ENCODE measurements around the gene LRRC31.

LRRC31 gene

DNA sequence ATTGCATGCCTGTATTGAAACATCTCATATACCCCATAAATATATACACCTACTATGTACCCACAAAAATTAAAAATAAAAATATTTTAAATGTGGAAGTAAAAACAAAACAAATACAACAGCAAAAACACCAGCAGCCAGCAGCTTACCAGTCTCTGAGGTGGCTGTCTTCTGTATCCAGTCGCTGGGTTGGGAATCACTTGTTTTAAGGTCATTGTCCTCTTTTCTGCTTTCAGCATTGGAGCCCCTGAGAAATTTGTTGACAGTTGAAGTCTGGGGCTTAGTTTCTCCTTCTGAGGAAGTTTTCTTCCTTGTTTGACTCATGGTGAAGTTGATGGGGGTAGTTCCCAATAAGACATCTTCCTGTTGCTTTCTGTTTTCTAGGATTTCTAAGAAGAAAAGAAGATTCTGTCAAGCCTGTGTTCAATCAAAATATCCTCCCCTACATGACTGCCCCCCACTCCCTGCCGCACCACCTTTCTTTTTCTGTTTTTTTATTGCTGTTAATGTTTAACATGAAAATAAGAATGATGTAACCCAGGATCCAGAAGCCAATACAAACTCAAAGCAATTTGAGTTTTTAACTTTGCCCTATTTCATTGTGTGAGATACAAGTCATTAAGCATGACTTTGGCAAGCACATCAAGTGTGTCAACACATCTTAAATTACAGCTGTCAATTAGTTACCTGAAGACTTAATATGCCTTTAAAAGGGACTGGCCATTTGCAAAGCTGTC lies at the start of gene LRRC31:
LRRC31 (minus strand) TSS at position 452 of the 737 bp plus-strand sequence; CDS start at position 324, 128 bp downstream.
- TF ChIP-seq, protein P1, sequence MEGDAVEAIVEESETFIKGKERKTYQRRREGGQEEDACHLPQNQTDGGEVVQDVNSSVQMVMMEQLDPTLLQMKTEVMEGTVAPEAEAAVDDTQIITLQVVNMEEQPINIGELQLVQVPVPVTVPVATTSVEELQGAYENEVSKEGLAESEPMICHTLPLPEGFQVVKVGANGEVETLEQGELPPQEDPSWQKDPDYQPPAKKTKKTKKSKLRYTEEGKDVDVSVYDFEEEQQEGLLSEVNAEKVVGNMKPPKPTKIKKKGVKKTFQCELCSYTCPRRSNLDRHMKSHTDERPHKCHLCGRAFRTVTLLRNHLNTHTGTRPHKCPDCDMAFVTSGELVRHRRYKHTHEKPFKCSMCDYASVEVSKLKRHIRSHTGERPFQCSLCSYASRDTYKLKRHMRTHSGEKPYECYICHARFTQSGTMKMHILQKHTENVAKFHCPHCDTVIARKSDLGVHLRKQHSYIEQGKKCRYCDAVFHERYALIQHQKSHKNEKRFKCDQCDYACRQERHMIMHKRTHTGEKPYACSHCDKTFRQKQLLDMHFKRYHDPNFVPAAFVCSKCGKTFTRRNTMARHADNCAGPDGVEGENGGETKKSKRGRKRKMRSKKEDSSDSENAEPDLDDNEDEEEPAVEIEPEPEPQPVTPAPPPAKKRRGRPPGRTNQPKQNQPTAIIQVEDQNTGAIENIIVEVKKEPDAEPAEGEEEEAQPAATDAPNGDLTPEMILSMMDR (IDR thresholded peaks at IDR 0.05; ENCODE audit: extremely low read depth, insufficient read depth, missing control alignments), result no peak
- in situ Hi-C loops (cut with MboI; ENCODE audit: low pct_unique_long_range_greater_than_20kb, low sequenced_read_pairs, unreplicated experiment), result no loop called here
- no peak for DNase-seq (ENCODE audit: low spot score)

DNA sequence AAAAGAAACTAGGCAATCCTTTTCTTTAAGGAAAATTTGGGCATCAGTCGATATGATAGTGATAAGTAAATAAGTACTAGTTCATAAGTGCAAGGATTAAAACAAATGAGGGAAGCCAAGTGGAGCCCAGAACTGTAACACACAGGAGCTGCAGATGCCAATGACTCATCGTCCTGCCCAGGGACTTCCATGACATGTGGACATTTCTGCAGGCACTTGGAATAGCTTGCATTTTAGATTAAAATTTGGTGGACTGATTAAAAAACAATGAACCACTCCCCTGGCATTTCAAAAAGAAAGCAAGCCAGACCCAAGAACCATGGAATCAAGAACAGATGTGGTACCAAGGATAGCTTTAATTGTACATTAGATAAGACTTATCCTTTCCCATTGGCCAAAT lies 44.6 kb upstream of the LRRC31 start:
- TF ChIP-seq, protein P1 (IDR thresholded peaks at IDR 0.05; ENCODE audit: extremely low read depth, insufficient read depth, missing control alignments), result no peak
- no peak for DNase-seq (ENCODE audit: low spot score)
- in situ Hi-C loops (cut with MboI; ENCODE audit: low pct_unique_long_range_greater_than_20kb, low sequenced_read_pairs, unreplicated experiment), result no loop called here

DNA sequence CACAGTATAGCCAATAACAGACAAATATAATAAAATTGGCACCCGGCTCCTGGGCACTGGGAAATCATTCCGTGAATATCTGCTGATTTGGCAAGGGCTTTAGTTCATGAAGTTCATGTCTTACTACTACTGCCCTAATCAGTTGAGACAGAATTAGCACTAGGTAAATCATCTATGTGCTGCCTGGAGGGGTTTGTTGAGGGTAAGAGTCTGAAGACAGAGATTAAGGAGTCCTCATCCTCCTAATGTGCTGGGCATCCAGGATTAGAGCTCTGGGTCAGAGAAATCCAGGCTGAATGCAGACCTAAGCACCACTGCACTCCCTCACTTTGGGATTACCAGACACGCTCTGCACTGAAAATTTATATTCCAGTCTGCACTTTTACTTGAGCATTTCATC lies 43.6 kb upstream of the LRRC31 start:
- in situ Hi-C loops (cut with MboI; ENCODE audit: low pct_unique_long_range_greater_than_20kb, low sequenced_read_pairs, unreplicated experiment), result no loop called here

DNA sequence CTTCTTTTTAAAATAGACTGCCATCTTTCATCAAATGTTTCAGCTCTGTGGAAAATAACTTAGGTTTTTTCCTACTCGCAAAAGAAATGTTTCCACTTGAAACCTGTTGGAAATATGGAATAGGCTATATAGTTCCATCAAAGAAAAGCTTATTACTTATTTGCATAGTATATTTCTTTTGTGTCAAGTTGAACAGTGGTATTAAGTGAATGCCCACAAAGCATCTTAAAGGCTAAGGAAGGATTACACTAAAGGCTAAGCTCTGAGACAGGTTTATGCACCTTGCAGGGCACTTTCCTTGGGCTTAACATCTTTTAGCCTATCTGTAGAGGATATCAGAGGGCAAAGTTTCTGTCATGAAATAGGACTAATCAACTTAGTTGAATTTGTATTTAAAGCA lies 41.5 kb upstream of the LRRC31 start, which contains the start of gene SAMD7:
SAMD7 (plus strand) TSS at position 301 of the 400 bp plus-strand sequence. CDS start 7,927 bp downstream, outside the sequence.
- TF ChIP-seq, protein P1 (IDR thresholded peaks at IDR 0.05; ENCODE audit: extremely low read depth, insufficient read depth, missing control alignments), result no peak
- in situ Hi-C loops (cut with MboI; ENCODE audit: low pct_unique_long_range_greater_than_20kb, low sequenced_read_pairs, unreplicated experiment), result no loop called here
- DNase-seq (ENCODE audit: low spot score), result no peak

More for the DNA sequence above, 43.6 kb upstream of the LRRC31 start:
- TF ChIP-seq, protein P1 (IDR thresholded peaks at IDR 0.05; ENCODE audit: extremely low read depth, insufficient read depth, missing control alignments), result no peak
- no peak for DNase-seq (ENCODE audit: low spot score)

DNA sequence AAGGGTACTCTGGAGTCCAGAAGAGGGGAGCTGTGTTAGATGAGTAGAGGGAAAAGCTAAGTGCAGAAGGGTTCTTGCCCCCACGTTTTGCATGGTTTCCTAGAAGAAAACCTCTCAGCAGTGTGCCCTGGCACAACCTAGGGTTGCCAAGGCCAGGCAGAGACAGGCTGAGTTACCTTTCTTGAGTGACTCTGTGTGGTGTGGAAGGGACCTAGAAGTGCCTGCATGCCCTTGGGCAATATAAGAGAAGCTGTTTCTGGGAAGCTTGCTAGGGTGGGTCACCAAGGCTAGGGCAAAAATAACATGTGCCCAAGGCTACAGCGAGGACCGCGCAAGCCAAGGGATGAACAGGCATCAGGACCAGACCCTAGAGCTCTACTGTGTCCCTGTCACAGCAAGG lies 38.2 kb upstream of the LRRC31 start:
- no peak for DNase-seq (ENCODE audit: low spot score)
- TF ChIP-seq, protein P1 (IDR thresholded peaks at IDR 0.05; ENCODE audit: extremely low read depth, insufficient read depth, missing control alignments), result no peak
- in situ Hi-C loops (cut with MboI; ENCODE audit: low pct_unique_long_range_greater_than_20kb, low sequenced_read_pairs, unreplicated experiment), result no loop called here

DNA sequence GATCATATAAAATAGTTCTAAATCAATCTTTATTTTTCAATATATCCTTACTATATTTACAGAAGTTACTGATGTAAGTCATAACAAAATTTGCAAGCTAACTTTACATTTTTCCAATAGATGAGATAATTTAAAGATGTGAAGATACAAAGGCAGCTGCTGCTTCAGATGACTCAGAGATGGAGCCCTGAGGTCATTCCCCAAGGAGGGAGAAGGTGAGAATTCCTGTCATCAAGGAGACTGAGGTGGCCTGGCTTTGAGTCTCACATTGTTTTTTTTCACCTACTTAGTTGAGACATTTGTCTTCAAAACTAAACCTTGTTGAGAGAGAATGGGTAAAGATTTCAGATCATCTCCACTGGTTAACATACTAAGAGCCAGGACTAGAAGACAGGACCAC lies 37.7 kb upstream of the LRRC31 start:
- in situ Hi-C loops (cut with MboI; ENCODE audit: low pct_unique_long_range_greater_than_20kb, low sequenced_read_pairs, unreplicated experiment), result no loop called here
- no peak for DNase-seq (ENCODE audit: low spot score)

More for the DNA sequence above, 37.7 kb upstream of the LRRC31 start:
- TF ChIP-seq, protein P1 (IDR thresholded peaks at IDR 0.05; ENCODE audit: extremely low read depth, insufficient read depth, missing control alignments), result no peak

All from GM13977 (cell line).